ENCODE results near the gene PAM.
"Not testable (repeated sequence)": the region's sequence is repeated elsewhere in the genome, so short reads cannot be mapped to it uniquely, and the experiment has no call there.

PAM gene

GRCh38 chr5:102893942-102894341 lies 138.8 kb downstream of the PAM start:
- DNase-seq: no peak

DNA sequence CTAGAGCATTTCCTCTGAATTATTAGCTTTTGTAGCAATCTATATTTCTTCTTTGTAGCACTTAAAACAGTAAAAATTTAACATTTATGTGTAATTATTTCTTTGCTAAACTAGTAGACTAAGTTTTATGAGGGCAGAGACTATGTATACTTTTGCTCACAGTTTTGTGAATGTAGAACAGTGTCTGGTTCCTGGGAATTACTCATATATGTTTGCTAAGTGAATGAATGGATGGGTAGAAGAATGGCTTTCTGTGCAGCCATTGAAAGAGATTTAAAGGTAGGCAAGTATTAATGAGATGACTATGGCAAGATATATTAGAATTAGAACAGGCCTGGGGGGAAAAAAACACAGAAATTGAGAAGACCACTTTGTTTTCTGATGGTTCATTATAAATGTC lies 140.1 kb downstream of the PAM start:
- no peak for DNase-seq

DNA sequence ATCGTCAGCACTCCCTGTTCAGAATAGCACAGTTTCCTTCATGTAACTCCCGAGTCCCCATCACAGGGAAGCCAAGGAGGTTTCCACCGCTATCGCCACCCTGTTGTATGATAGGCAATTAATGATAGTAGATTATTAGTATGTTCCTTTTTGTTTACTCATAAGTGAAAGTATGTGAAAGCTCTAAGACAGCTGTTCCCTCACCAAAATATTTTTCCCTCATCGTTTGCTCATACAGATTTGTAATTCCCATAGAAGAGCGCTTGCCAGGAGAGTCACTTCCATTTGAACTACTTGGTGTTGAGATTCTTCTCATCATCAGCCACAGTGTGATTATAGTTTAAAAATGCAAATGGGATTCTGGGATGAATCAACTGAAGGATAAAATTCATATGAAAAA lies 140.9 kb downstream of the PAM start:
- DNase-seq: no peak

DNA sequence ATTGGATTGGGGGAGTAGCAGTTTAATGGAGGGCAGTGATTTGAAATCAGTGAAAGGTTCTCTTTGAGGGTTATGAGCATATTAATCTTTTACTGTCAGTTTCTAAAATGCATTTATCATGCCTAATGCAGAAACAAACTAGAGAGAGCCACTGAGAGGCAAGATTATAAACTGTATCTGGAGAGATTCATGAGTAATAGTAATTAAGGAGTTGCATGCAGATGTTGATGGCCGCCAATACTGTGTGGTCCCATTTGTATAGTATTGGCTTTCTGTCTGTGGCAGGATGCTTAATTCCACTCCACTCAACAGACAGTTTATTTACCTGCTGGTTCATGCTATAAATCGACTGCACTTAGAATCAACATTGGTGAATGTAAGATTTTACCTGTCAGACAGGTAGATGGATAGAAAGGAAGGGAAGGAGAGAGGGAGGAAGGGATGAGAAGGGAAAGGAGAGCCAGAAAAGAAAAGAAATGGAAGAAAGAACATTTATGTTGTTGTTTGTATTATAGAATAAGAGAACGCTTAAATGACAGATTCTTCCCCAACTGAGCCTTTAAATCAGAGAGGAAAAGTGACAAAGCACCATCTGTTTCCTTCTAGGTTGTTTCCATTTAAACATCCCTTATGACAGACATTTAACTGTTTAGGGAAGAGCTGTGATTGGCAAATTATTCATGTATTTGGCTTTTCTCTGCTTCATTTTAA lies 146.5 kb downstream of the PAM start:
- no peak for DNase-seq

GRCh38 chr5:102902135-102902448 lies 147.0 kb downstream of the PAM start:
- no peak for DNase-seq

DNA sequence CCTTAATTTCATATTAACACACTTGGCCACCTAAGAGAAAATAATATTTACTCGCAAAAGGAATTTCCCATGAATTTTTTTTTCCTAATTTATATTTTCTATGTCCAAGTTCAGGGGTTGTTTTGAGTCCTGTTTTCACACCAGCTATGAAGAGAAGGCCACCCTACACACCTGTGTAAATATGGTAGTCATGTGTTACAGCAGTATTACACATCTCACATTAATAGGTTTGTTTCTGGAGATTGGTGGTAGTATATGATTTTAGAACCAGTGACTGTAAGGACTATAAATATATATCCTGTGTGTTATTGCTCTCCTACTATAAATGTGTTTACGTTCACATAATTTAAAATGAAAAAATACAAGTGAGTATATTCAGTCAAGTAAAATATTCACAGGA lies 147.5 kb downstream of the PAM start:
- DNase-seq: no peak

GRCh38 chr5:102903074-102903871 lies 148.2 kb downstream of the PAM start:
- no peak for DNase-seq

DNA sequence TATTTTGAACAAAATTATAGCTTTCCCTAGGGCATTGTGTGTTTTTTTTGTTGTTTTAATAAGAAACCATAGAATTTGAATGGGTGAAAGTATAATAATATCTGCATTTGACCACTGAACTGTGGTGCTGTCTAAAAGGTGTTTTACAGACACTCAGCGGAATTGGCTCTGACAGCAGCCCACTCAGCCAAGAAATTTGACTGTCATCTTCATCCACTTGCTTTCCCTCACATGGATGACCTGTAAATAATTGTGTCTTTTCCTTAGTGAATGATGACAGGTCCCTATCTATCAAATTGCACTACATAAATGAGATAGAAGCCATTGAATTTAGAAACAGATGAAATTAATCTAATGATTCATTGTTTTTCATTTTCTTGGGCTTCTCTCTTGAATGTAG lies 150.0 kb downstream of the PAM start:
- no peak for DNase-seq

DNA sequence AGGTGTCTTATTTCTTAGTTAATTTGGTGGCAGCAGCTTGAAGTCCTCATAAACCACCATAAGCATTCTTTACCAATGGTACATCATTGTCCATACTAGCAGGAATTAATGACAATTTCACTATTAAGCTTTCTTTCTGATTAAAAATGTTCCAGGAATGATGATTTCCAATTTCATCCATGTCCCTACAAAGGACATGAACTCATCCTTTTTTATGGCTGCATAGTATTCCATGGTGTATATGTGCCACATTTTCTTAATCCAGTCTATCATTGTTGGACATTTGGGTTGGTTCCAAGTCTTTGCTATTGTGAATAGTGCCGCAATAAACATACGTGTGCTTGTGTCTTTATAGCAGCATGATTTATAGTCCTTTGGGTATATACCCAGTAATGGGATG lies 152.0 kb downstream of the PAM start:
- not testable (repeated sequence) for DNase-seq

GRCh38 chr5:102910240-102911226 lies 155.4 kb downstream of the PAM start:
- no peak for DNase-seq

DNA sequence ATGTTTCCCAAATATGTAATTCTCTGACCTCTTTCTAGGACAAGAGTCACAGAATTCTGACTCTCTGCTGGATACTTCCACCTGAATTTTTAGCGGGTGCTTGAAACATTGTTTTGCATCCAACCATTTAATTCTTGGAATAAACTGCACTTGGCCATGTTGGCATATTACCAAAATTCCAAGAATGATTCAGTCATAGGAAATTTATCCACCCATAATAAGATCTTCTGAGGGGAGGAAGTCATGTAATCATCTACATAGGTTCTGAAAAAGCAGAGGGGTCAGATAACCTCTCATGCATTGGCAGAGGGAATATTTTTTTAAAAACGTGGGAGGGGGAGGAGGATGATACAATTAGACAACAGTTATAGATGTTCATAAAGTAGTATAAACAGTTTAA lies 156.9 kb downstream of the PAM start:
- no peak for DNase-seq

DNA sequence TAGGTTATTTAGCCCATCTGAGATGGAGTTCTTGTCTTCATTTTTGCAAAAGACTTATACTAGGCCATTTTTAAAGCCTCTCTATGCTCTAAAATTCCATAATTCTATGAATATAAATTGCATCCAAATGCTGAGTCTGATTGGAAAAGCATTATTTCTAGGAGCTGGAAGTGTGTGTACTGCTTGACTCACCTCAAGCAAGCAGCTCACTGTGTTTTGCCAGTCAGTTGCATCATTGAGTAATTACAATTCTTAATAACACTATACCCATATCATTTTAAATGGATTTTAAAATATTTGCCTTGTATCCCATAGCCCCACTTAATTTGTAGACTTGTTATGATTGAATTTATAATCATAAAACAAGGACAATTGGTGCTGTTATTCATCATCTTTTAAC lies 161.0 kb downstream of the PAM start:
- no peak for DNase-seq

DNA sequence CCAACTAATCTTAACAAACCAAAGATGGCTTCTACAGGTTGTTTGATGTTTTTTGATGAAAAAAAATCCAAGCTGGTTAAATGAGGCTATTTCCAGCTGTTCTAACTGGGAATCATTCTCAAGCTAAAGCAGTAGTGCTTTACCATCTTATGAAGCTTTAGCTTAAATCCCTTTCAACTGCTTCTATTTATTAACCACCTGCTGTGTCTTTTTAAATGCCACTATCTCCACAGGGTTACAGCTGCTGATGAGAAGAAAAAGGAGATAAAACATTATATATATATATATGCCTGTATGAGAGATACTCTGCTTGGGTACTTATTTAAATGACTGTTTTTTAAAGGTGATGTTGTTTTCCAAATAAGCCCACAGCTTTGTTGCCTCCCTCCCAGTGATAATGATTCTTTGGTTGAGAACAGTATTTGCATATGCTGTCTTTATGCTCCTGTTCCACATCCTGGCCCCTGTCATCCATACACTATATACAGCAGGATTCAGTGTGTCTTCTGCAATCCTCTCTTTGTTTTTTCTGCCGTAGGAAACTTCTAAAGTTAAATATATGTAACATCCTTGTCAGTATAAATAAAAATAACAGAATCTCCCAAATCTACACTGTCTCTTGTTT lies 164.0 kb downstream of the PAM start:
- no peak for DNase-seq

DNA sequence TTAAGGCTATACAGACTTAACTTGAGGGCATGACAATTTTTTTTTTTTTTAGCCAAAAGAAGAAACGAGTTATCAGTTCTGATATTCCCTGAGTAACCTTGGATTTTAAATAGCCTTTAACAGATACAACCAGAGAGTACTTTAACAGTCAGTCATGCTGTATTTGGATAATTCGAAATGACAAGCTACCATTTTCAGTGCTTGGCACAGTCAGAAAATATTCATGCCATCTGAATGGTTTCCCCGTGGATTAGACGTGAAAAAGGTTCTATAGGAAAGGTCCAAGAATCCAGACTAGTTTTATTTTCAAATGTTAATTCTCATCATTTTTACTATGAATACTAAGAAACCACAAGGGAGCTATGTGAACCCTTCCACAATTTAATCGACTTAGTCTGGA lies 165.7 kb downstream of the PAM start:
- no peak for DNase-seq

DNA sequence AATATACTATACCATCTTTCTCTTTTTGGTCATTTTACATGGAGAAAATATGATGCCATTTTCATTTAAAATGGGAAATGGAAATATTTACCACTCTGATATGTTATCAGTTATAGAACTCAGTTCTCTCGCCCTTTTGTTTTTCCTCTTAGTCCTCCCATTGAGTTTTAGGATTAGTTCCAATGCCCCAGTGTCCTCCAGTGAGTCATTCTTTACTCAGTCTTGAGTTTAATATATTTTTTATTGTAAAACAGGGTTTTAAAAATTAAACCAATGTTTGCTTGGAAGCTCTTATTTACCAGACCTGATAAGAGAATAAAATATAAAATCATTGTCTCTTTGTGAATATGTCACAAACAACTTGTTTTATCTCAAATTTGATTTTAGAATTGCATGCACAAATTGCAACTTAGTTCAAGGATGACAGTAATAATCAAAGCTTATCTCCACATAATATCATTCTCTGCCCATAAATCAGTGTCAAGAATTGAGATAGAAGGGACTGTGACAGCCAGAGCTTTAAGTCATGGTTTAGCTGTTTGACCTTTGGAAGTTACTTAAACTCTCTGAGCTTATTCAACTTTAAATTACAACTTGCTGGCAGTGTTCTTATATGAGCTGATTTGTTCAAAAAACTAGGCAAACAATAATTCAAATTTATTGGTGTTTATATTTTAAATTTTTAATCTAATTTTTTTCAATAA lies 166.4 kb downstream of the PAM start:
- no peak for DNase-seq

GRCh38 chr5:102922111-102922720 lies 167.1 kb downstream of the PAM start:
- no peak for DNase-seq

- no peak for DNase-seq
These were observed 167.8 kb downstream of the PAM start for GRCh38 chr5:102922799-102923477.

- no peak for DNase-seq
These were observed 169.9 kb downstream of the PAM start for GRCh38 chr5:102924963-102925362.

GRCh38 chr5:102927007-102927406 lies 171.9 kb downstream of the PAM start:
- DNase-seq: no peak

DNA sequence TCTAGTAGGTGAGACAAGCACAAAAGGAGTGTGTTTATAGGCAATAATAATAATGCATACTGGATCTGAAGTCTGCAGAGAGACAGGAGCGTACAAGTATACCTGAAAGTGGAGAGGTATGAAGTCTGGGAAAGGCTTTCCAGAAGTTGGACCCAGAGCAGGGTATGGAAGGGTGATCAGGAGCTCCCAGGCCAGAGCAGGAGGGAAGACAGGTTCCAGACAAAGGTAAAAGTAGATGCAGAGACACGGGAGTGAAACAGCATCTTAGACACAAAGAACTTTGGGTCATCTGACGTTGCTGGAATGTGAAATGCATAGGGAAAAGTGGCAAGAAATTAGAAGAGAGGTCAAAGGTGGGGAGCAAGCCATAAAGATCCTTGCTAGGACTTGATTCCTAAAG lies 175.1 kb downstream of the PAM start:
- no peak for DNase-seq
